Fibroblast of lung (primary cell): Measurements from ENCODE around the gene WDFY1. TPM values are rescaled to one million over a fixed set of nuclear protein-coding genes. Genes with fewer than 3 reads are reported as not detected.

Source experiments
- DNase-seq, 2 donors: peaks; one replicate each; pipeline versions ENCODE4 v3.0.0 to v3.0.0-alpha.2; 2010; ENCODE audit warnings: low read depth in 2 of 2
- H2AFZ ChIP-seq: 2 replicates; pipeline ENCODE4 v1.5.1; 2012; ENCODE audit warnings: low read length, control low read depth, inconsistent platforms
- H3K27ac ChIP-seq: 2 replicates; pipeline ENCODE4 v1.5.1; 2011; ENCODE audit warnings: low read length, control low read depth; ENCODE audit not compliant: insufficient read depth
- H3K27me3 ChIP-seq: 2 replicates; pipeline ENCODE4 v1.5.1; 2011; ENCODE audit warnings: mild to moderate bottlenecking, low read length; ENCODE audit not compliant: control insufficient read depth, insufficient read depth
- H3K36me3 ChIP-seq: 2 replicates; pipeline ENCODE4 v1.5.1; 2011; ENCODE audit warnings: low read length; ENCODE audit not compliant: control insufficient read depth, insufficient read depth
- H3K4me1 ChIP-seq: 2 replicates; pipeline ENCODE4 v1.5.1; 2011; ENCODE audit warnings: low read length; ENCODE audit not compliant: control insufficient read depth, insufficient read depth; ENCODE audit errors: extremely low read depth
- H3K4me2 ChIP-seq: 2 replicates; pipeline ENCODE4 v1.5.1; 2011; ENCODE audit warnings: low read length, control low read depth; ENCODE audit not compliant: insufficient read depth; ENCODE audit errors: extremely low read depth
- H3K4me3 ChIP-seq, 4 experiments: fragments of 200-600 bp in 1 of 4; sonication (generic) in 1 of 4; replicated peaks in 1 of 4; 2 replicates each; pipeline ENCODE4 v1.5.1; 2011 to 2016; ENCODE audit warnings: low read length in 4 of 4, low read depth in 3 of 4, mild to moderate bottlenecking in 3 of 4, control low read depth in 2 of 4, inconsistent platforms in 1 of 4, mixed read lengths in 1 of 4; ENCODE audit not compliant: insufficient read depth in 1 of 4; ENCODE audit errors: control extremely low read depth in 1 of 4
- H3K79me2 ChIP-seq: 2 replicates; pipeline ENCODE4 v1.5.1; 2012; ENCODE audit warnings: mild to moderate bottlenecking, low read length, inconsistent platforms; ENCODE audit not compliant: control insufficient read depth, insufficient read depth
- H3K9ac ChIP-seq: 2 replicates; pipeline ENCODE4 v1.5.1; 2011; ENCODE audit warnings: mild to moderate bottlenecking, low read length, control low read depth; ENCODE audit not compliant: insufficient read depth
- H3K9me3 ChIP-seq: 2 replicates; pipeline ENCODE4 v1.5.1; 2012; ENCODE audit warnings: low read depth, low read length; ENCODE audit not compliant: control insufficient read depth, insufficient read depth
- H4K20me1 ChIP-seq: 2 replicates; pipeline ENCODE4 v1.5.1; 2011; ENCODE audit warnings: low read length; ENCODE audit not compliant: control insufficient read depth, insufficient read depth; ENCODE audit errors: extremely low read depth
- CTCF ChIP-seq, 2 donors: IDR thresholded peaks in 1 of 2; conservative IDR thresholded peaks in 1 of 2; 1 replicate in 1 of 2; 2 replicates in 1 of 2; pipeline ENCODE4 v1.5.1; 2011 to 2012; ENCODE audit warnings: low read length in 2 of 2, control low read depth in 1 of 2, inconsistent platforms in 1 of 2, low read depth in 1 of 2, mild to moderate bottlenecking in 1 of 2
- EZH2 ChIP-seq: IDR thresholded peaks from 2 replicates; pipeline ENCODE4 v1.5.1; 2012; ENCODE audit warnings: low read length, control low read depth, mild to moderate bottlenecking; ENCODE audit errors: missing control alignments
- polyA plus RNA-seq, 2 donors: library from polyadenylated mRNA; depleted of rRNA in 1 of 2; stranded (reverse) in 1 of 2; unstranded in 1 of 2; fragments of >200 nt; gene quantifications; 2 replicates each; pipeline ENCODE4 v1.2.1, GENCODE V29; 2011 to 2012; ENCODE audit warnings: missing spikeins in 1 of 2
- total RNA-seq: library from RNA; depleted of rRNA; stranded (reverse); fragments of >200 nt; gene quantifications from 2 replicates; pipeline ENCODE4 v1.2.1, GENCODE V29; 2014

Gene WDFY1
- total and polyA plus RNA-seq, 2 donors (not counting 1 experiment from before 2014, with no cell fraction given): 79.1 to 156 TPM

- peak in 1 of 2 donors; percentile 56 for DNase-seq
- Histone ChIP-seq H2AFZ (no peak overlapping the region), H3K4me2 (no peak overlapping the region), H4K20me1 (no peaks in the 10 kb centered on the region), H3K27me3 (no peaks in the 10 kb centered on the region), H3K4me1 (peaks cover 2% of the 10 kb centered on the region), H3K9me3 (no peaks in the 10 kb centered on the region), H3K9ac (no peak overlapping the region), H3K4me3 (no peak overlapping the region), H3K36me3 (peaks cover 12% of the 10 kb centered on the region), H3K79me2 (no peaks in the 10 kb centered on the region), H3K27ac (peak overlapping the region; percentile 47)
- TF ChIP-seq EZH2 (no peak), CTCF (conservative IDR thresholded peaks at IDR 0.05 in 1 of 2, IDR thresholded peaks at IDR 0.05 in 1 of 2; ENCODE audit: low read depth in 1 of 2, low read length in 2 of 2) (no peak)
Measured at GRCh38 chr2:223884399-223884798, 60.7 kb downstream of the WDFY1 start.

GRCh38 chr2:223882715-223883114, 62.4 kb downstream of the WDFY1 start:
- H3K27me3 ChIP-seq: no peaks in the 10 kb centered on the region
- H3K36me3 ChIP-seq: peaks cover 9% of the 10 kb centered on the region
- no peak overlapping the region for H3K4me2 ChIP-seq
- H3K9ac ChIP-seq: no peak overlapping the region
- no peak overlapping the region for H3K4me3 ChIP-seq
- H3K27ac ChIP-seq: no peak overlapping the region
- peaks cover 2% of the 10 kb centered on the region for H3K4me1 ChIP-seq
- no peak for TF ChIP-seq EZH2
- TF ChIP-seq CTCF (conservative IDR thresholded peaks at IDR 0.05 in 1 of 2, IDR thresholded peaks at IDR 0.05 in 1 of 2; ENCODE audit: low read depth in 1 of 2, low read length in 2 of 2): no peak
- H3K79me2 ChIP-seq: no peaks in the 10 kb centered on the region
- no peak overlapping the region for H2AFZ ChIP-seq
- DNase-seq: no peak
- H4K20me1 ChIP-seq: no peaks in the 10 kb centered on the region
- H3K9me3 ChIP-seq: no peaks in the 10 kb centered on the region

GRCh38 chr2:223880796-223881195, 64.3 kb downstream of the WDFY1 start:
- DNase-seq: no peak
- H3K36me3 ChIP-seq: peaks cover 5% of the 10 kb centered on the region
- no peaks in the 10 kb centered on the region for H4K20me1 ChIP-seq
- TF ChIP-seq CTCF (conservative IDR thresholded peaks at IDR 0.05 in 1 of 2, IDR thresholded peaks at IDR 0.05 in 1 of 2; ENCODE audit: low read depth in 1 of 2, low read length in 2 of 2) (no peak), EZH2 (no peak)
- H2AFZ ChIP-seq: no peak overlapping the region
- H3K4me1 ChIP-seq: peaks cover 2% of the 10 kb centered on the region
- no peak overlapping the region for H3K4me2 ChIP-seq
- no peaks in the 10 kb centered on the region for H3K9me3 ChIP-seq
- no peak overlapping the region for H3K4me3 ChIP-seq
- H3K9ac ChIP-seq: no peak overlapping the region
- no peaks in the 10 kb centered on the region for H3K79me2 ChIP-seq
- H3K27me3 ChIP-seq: no peaks in the 10 kb centered on the region
- H3K27ac ChIP-seq: no peak overlapping the region
